Choroid plexus epithelial cell (primary cell): ENCODE data around the gene C1orf174.

Source experiments
- DNase-seq: peaks from one replicate; pipeline ENCODE4 v3.0.0-alpha.2; 2010; ENCODE audit warnings: low read depth
- H3K4me3 ChIP-seq: 2 replicates; pipeline ENCODE4 v1.5.1; 2011; ENCODE audit warnings: low read depth, mild to moderate bottlenecking, control low read depth, low read length, moderate library complexity
- TF ChIP-seq, protein P1 (sequence below): conservative IDR thresholded peaks from 2 replicates; pipeline ENCODE4 v1.5.1; 2011; ENCODE audit warnings: low read depth, mild to moderate bottlenecking, control low read depth, inconsistent platforms, low read length, moderate library complexity

C1orf174 gene

DNA sequence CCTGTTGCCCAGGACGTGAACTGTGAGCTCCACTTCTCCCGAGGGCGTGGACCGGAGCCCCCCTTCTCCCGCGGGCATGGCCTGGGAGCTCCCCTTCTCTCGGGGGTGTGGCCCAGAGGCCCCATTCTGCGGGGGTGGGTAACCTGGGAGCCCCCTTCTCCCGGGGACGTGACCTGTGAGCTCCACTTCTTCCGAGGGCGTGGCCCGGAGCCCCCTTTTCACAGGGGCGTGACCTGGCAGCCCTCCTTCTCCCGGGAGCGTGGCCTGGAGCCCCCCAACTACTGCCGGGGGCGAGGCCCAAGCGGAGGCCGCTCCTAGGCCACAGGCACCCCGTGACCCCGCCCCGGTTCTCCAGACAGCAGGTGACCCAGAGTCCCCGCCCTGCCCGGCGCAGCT is 320 bp downstream of the C1orf174 start:
- H3K4me3 ChIP-seq: peak overlapping the region; percentile 96
- no peak for DNase-seq
- TF ChIP-seq, protein P1, sequence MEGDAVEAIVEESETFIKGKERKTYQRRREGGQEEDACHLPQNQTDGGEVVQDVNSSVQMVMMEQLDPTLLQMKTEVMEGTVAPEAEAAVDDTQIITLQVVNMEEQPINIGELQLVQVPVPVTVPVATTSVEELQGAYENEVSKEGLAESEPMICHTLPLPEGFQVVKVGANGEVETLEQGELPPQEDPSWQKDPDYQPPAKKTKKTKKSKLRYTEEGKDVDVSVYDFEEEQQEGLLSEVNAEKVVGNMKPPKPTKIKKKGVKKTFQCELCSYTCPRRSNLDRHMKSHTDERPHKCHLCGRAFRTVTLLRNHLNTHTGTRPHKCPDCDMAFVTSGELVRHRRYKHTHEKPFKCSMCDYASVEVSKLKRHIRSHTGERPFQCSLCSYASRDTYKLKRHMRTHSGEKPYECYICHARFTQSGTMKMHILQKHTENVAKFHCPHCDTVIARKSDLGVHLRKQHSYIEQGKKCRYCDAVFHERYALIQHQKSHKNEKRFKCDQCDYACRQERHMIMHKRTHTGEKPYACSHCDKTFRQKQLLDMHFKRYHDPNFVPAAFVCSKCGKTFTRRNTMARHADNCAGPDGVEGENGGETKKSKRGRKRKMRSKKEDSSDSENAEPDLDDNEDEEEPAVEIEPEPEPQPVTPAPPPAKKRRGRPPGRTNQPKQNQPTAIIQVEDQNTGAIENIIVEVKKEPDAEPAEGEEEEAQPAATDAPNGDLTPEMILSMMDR: no peak

DNA sequence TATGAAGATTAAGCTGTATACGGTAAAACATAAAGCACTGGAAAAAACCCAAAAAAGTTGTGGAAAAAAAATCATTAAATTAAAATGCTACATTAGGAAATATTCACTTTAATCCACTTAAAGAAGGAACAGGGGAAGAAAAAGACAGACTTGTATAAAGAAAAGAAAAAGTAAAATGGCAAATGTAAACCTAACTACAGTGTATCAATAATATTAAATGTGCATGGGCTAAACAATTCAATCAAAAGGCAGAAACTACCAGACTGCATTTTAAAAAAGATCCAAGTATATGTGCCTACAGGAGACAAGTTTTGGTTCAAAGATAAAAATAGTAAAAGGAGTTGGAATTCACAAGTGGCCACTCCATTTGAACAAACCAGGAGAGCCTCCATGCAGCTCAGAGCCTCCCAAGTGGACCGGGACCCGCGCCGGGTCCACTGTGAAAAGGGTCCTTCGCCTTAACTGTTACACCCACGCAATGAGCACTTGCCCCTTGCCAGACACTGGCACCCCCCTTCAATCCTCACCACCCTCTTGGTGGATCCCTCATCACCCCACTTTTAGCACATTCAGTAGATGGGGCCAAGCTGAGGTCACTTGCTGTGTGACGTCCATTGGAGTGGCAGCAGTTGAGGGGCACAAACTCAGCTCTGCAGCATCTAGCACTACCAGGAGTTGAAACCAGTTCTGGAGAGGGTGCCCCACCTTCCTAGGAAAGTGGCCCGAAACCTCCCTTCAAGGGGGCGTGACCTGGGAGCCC is 898 bp downstream of the C1orf174 start:
- H3K4me3 ChIP-seq: peak overlapping the region; percentile 96
- TF ChIP-seq, protein P1: peak; percentile 23
- DNase-seq: peak; percentile 7

- TF ChIP-seq, protein P1: no peak
- H3K4me3 ChIP-seq: no peak overlapping the region
- no peak for DNase-seq
These were observed 1.7 kb downstream of the C1orf174 start for GRCh38 chr1:3898475-3898735.

DNA sequence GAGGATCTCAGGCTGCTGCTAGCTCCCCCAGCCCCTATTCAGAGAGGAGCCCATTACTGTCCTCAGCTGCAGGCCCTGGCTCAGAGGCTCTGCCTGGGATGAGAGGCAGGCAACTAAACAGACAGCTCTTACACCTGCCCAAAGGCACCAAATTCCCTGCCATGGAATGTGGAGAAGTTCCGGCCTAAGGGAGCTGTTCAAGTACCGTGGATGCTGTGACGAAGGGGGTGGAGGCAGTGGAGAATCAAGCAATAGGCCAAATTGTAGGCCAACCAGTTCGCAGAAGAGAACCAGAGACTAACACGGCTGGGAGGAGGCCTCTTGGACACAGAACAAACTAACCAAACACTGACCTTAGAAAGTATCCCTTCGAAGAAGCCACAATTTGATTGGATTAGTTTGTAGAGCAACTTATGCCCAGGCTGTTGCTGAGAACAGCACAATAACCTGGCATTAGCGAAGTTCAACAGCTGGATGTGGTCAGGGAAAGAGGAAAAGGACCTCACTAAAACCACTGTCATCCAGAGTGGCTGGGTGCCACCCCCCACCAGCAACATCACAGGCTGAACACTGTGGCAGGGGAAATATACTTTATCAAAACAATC is 3.6 kb downstream of the C1orf174 start:
- H3K4me3 ChIP-seq: no peak overlapping the region
- TF ChIP-seq, protein P1: no peak
- no peak for DNase-seq

GRCh38 chr1:3895951-3896325 is 4.1 kb downstream of the C1orf174 start:
- no peak overlapping the region for H3K4me3 ChIP-seq
- DNase-seq: no peak
- TF ChIP-seq, protein P1: no peak

GRCh38 chr1:3895279-3895950 is 4.7 kb downstream of the C1orf174 start:
- DNase-seq: peak; percentile 17
- no peak overlapping the region for H3K4me3 ChIP-seq
- TF ChIP-seq, protein P1: no peak
